IPS-11a (cell line): Measurements from ENCODE around the gene CCDC8.
A peak's percentile ranks its signal among the peaks of the same experiment; 100 is the strongest.
"Not testable (repeated sequence)": the region's sequence is repeated elsewhere in the genome, so short reads cannot be mapped to it uniquely, and the experiment has no call there.

Source experiments
- H3K4me3 ChIP-seq: one replicate; pipeline ENCODE4 v1.5.1; 2013; ENCODE audit warnings: low read depth, low read length, control low read depth

CCDC8 gene

DNA sequence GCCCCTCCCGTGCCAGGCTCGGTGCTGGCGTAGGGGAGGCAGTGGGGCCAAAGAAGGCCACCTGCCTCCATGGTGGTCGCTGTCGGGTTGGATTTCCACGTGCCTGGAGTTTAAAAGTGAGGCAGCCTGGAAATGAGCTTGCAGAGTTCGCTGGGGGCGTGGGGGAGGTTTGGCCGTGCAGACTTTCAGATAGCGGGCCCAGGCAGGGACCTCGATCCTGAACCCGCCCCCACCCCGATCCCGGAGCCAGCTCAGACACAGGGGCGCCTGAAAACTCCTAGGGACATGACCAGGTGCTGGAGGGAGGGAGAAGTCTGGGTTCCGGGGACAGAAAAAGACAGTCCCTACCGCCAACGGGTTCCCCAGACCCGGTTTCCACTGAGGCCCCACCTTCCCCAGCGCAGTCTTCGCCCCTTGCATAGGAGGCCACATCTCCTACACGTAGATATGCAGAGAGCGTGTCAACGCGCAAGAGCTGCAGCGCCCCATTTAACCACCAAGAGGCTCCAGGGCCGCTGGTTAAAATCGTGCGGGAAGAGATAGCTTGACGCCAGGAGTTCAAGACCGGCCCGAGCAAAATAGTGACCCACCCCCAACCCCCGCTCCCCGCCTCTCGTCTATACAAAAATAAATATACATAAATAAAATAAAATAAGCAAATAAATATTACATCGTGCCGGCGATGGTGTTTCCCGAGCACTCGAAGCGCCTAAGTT, 8.5 kb downstream of the CCDC8 start:
- peak overlapping the region; percentile 33 for H3K4me3 ChIP-seq

DNA sequence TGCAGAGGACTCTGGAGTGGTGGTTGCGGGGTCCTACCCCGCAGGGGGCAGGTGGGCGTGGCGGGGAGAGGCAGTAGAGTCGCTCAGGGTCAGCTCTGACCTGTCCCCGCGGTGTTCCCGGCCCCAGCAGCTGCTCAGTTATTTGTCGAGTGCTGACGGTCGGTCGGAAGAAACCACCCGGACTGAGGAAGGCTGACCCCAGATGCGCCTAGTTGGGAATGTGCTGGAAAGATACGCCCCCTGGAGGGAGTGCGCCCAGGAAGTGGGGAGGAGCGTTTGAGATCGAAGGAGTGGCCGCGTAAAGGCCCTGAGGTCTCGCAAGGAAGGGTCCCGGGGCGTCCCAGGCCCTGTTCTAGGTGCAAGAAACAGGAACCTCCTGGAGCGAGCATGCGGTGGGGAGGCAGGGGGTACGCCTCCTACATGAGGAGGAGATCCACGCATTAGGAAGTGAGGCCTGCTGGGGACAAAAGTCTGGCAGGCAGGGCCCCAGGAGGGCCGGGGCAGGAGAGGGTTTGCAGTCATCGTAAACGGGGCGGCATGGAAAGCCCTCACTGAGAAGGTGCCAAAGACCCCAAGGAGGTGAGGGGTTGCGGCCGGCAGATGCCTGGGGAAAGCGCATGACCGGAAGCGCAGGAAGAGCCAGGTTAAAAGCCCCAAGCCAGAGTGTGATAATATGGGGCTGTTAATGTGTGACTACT, 9.2 kb downstream of the CCDC8 start:
- H3K4me3 ChIP-seq, result peak overlapping the region; percentile 33

DNA sequence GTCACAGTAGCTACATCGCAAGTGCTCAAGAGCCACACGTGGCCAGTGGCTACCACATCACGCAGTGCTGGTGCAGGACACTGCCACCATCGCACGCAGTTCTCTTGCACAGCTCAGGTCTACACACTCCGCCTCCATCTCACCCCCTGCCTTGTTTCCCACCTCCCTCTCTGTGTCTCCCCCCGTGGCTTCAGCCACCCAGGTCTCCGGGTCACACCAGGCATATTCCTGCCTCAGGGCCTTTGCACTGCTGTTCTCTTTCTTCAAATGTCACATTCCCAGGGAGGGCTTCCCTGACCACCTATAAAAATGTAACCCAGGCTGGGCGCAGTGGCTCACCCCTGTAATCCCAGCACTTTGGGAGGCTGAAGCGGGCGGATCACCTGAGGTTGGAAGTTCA, 10.6 kb downstream of the CCDC8 start:
- no peak overlapping the region for H3K4me3 ChIP-seq

GRCh38 chr19:46397801-46398479, 15.4 kb downstream of the CCDC8 start:
- not testable (repeated sequence) for H3K4me3 ChIP-seq

DNA sequence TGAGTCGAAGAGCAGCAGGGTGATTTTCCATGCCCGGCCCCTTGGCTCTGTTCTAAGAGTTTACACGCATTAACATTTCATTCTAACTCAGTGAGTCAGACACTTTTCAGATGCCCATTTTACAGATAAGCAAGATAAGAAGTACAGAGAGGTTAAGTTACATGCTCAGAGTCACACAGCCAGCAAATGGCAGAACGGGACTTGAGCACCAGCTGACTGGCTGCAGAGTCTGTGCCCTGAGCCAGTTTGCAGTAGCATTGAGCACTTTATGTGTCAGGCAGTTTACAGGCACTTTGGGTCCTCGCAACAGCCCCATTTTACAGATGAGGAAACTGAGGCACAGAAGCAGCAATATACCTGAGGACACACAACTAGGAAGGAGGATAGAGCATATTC, 19.0 kb downstream of the CCDC8 start:
- no peak overlapping the region for H3K4me3 ChIP-seq

DNA sequence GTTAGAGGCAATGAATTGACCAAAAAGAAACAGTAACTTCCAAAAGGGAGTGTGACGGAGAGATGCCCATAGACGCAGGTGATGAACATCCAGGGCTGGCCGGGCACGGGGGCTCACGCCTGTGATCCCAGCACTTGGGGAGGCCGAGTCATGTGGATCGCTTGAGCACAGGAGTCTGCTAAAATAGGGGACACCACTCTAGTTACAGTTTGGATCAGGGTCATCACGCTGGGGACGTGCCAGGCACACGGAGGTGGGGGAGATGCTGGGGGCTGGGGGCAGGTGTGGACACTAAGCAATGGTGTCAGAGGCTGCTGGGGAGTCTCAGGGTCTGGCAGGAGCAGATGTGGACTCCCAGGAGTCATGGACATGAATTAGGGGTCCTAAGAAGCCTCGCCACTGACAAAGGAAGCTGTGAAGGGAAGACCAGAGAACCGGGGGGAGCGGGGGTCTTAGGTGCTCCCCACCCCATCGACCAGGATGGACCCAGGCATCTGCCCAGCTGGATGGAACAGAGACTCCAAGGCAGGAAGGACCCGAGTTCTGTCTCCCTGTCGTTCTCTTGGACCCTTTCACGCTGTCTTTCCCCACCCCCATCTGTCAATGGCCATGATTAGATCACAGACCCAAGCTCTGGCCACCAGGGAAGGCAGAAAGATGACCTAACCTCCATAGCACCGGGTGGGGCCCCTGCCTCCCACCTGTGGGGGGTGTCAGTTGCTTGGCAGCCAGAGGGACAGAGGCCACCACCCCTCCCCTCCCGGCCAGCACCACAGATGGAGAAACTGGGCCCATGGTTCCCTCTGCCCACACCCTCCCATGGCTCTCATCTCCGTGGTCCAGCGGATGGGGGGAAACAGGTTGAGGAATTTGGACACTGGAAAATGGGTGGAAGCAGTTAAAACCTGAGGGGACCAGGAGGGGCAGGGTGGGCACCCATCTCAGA, 19.6 kb downstream of the CCDC8 start:
- H3K4me3 ChIP-seq, result no peak overlapping the region

DNA sequence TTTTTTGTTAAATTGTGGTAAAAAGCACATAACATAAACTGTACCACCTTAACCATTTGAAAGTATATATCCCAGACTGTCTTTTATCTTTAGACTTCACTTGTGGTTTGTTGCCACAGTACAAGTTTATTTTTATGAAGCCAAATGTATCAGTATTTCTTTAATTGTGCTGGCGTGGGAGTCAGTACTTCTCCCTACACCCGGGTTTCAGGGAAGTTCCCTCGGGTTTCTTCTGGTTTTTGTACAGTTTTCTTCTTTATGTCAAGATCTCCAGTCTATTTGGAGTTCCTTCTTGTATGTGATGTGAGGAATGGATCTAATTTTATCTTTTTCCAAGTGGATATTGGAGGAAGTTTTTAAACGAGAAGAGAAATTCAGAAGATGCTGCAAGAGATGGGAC, 20.5 kb downstream of the CCDC8 start:
- no peak overlapping the region for H3K4me3 ChIP-seq

DNA sequence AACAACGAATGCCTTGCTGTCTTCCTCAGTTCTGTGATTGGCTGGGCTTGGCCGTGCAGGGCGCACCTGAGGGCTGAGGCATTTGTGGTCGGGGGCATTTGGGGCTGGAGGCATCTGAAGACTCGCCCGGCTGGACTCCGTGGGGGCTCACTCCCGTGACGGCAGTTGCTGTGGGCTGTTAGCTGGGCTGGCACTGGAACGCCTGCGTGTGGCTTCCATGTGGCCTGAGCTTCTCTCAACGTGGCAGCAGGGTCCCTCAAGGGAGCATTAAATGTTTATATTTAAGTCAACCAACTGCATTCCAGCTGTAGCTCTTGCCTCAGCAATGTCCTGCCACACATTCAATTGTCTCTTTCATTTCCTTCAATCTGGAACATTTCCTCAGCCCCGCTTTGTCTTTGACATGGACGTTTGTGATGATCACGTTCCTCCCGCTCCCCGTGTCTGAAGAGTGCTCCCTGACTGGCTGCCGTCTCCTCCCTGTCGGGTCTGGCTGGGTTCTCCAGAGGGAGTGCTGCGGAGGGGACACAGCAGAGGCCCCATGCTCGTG, 21.0 kb downstream of the CCDC8 start:
- no peak overlapping the region for H3K4me3 ChIP-seq

DNA sequence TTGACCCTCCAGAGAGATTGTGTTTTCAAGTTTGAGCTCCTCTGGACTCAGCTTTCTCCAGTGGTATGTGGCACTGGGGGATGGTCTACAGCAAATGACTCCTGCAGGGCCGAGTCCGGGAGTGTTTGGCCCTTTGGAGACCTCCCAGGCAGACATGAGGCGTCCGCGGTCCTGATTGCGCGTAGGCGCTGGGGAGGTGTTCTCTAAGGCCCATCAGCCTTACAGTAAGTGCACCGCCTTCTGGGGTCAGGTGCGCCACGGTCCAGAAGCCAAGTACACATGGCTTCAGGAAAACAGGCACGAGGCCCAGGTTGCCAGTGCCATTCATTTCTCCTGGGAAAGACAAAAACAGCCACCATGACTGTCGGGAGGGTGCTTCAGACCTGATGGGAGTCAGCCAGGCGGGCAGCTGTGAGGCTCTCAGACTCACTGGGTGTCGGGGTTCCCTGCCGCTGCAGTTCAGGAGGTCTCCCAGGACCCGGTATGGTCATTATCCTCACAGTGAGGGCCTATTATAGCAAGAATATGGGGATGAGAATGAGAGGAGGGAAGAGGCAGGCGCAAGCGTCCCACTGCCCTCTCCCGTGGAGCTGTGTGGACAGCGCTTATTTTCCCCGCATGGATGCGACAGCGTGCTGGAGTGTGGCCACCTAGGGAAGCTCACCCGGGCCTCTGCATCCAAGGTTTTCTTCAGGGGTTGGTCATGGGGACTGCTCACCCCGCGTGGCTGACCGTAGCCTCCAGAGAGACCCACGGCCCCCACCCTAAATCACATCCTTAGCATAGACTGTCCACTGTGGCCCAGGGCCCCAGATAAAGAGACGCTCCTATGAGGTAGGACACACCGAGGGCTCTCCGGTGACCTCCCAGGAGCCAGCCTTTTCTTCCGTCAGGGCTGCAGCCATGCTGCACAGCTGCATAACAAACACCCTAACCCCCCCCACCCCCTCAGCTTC, 21.8 kb downstream of the CCDC8 start:
- no peak overlapping the region for H3K4me3 ChIP-seq

GRCh38 chr19:46390866-46391265, 22.5 kb downstream of the CCDC8 start:
- no peak overlapping the region for H3K4me3 ChIP-seq

DNA sequence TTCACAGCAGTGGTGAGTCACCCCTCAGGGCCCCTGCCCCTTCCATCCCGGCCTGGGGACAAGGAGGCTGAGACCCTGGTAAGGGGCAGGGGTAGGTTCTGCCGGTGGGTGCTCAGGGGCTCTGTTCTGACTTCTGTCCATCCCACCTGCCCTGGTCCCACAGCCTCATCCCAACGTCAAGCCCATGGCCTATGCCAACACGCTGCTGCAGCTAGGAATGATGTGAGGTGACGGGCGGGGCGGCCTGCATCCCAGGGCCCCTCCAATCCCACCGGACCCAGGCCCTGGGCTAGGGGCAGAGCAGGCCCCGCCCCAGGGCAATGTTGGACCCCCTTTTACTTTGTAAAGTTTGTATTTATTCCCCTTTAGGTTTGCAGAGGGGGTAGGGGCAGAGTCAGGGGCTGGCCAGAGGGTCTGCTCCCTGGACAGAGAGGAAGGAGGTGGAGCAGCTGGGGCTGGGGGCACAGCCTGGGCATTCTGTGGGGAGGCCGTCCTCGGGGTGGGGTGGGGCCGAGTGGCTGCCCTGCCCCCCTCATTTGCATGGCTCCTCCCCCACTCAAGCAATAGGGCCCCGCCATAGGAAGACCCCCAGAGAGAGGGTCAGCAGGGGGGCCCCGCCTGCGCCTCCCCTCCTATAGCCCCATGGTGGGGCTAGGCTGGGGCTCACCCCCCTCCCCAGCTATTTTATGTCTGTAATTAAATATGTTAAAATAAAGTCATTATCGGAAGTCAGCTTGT, 23.1 kb downstream of the CCDC8 start:
- no peak overlapping the region for H3K4me3 ChIP-seq

DNA sequence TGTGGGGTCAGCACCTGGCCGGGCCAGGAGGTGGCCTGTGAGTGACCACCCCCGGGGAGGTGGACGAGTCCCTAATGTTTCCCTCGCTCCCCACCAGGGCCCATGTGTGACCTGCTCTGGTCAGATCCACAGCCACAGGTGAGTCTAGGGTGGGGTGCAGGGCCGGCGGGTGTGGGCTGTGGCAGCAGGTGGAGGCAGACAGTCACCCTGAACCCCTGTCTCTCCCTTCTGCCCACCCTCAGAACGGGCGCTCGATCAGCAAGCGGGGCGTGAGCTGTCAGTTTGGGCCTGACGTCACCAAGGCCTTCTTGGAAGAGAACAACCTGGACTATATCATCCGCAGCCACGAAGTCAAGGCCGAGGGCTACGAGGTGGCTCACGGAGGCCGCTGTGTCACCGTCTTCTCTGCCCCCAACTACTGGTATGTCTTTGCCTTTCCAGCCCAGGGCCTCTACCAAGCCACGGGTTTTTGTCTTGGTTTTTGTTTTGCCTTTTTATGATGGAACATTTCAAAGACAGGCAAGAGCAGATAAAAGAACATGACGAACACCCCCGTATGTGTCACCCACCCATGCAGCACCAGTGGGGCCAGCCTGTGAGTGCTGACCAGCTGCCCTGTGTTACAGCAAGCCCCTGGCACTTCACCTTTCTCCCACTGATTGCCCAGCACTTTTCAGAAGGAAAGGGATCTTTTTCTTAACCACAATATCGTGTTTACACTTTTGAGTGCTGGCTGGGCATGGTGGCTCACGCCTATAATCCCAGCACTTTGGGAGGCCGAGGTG, 24.9 kb downstream of the CCDC8 start:
- no peak overlapping the region for H3K4me3 ChIP-seq

- no peak overlapping the region for H3K4me3 ChIP-seq
Measured at GRCh38 chr19:46387713-46388130, 25.6 kb downstream of the CCDC8 start.

DNA sequence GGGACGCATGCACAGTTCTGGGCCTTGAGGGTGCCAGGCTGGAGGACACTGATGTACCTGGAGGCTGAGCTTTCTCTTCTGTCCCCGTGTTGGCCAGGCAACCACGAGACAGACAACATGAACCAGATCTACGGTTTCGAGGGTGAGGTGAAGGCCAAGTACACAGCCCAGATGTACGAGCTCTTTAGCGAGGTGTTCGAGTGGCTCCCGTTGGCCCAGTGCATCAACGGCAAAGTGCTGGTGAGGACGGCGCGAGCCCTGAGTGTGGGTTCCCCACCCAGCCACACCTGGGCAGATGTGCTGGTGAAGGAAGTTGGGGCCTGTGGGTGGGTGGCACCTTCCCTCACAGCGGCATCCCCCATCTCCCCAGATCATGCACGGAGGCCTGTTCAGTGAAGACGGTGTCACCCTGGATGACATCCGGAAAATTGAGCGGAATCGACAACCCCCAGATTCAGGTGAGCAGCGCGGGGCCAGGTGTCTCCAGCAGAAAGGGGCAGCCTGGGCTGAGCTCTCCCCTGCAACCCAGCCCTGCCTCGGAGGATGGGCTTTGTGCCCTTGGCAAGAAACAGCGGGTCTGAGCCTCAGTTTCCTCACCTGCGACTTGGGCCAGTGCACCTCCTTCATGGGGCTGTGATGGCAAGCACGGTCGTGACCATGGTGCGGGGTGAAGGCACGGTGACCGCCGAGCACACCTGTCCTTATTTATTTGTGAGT, 26.2 kb downstream of the CCDC8 start:
- H3K4me3 ChIP-seq, result no peak overlapping the region

GRCh38 chr19:46386151-46386550, 27.2 kb downstream of the CCDC8 start:
- H3K4me3 ChIP-seq, result no peak overlapping the region

DNA sequence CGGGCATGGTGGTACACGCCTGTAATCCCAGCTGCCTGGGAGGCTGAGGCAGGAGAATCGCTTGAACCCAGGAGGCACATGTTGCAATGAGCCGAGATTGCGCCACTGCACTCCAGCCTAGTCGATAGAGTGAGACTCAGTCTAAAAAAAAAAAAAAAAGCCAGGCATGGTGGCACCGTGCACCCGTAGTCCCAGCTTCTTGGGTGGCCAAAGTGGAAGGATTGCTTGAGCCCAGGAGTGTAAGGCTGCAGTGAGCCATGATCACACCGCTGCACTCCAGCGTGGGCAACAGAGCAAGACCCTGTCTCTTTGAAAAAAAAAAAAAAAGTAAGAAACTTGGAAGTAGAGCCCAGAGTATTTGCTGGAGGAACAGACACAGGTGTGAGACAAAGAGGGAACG, 27.7 kb downstream of the CCDC8 start:
- no peak overlapping the region for H3K4me3 ChIP-seq

GRCh38 chr19:46384396-46384795, 29.0 kb downstream of the CCDC8 start:
- no peak overlapping the region for H3K4me3 ChIP-seq
